Vein endothelial cell (primary cell): ENCODE measurements around the gene EVI2A. TPM values are rescaled to one million over a fixed set of nuclear protein-coding genes. Genes with fewer than 3 reads are reported as not detected.

Source experiments
- total RNA-seq: library from RNA; depleted of rRNA; stranded (reverse); fragments of >200 nt; gene quantifications from 2 replicates; pipeline ENCODE4 v1.2.3, GENCODE V29; 2012

Gene EVI2A
- total RNA-seq, result 0.19 and 0.33 TPM in 2 replicates

DNA sequence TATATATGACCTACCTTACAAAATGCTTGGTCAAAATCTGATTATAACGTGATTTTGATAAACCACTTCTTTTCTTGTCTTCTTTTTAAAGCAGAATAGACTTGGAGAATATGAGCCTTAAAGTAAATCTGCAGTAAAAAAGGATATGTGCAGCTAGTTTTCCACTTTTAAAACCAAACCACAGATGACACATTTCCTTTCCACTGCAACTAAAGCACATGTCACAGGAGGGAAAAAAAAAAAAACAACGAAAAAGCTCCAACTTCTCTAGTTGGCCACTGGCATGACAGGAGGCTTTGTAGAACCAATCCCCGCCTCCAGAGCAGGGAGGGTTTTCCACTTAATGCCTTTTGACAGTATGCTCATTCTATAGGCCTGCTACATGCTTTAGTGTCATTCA, at the start of gene EVI2A:
Gene EVI2A, minus strand, starts transcription at position 142 of the 400 bp plus-strand sequence. CDS start 2,609 bp downstream, outside the sequence.

DNA sequence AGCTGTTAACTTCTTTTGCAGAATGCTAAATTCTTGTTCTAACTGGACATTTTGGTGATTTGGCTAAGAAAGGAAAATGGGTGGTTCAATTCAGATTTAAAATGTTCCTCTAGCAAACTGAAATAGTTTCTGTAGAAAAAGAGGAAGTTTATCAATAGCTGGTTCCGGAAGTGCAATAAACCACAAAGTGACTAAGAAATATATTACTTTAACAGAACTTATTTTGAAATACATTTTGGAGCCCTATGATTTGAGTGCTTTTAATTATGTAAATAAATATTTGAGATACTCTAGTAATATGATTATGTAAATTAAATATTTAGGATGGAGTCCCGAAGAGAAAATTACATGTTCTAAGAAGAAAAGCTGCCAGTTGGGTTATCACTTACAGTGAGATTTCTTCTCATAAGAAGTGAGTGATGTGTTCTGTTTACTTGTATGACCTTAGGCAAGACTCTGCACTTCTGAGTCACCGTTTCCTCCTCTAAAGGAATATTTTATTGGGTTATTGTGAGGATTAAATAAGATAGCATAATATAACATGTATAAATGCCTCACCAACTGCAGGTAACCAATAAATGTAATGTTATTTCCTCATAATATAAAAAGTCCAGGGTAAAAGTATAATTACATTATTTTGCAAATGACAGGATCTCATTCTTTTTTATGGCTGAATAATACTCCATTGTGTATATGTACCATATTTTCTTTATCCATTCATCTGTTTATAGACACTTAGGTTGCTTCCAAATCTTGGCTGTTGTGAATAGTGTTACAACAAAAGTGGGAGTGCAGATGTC, 7.2 kb downstream of the EVI2A start, which contains the start of gene EVI2B:
Gene EVI2B, minus strand, starts transcription at position 73 of the 800 bp plus-strand sequence. CDS start 8,445 bp downstream, outside the sequence.

DNA sequence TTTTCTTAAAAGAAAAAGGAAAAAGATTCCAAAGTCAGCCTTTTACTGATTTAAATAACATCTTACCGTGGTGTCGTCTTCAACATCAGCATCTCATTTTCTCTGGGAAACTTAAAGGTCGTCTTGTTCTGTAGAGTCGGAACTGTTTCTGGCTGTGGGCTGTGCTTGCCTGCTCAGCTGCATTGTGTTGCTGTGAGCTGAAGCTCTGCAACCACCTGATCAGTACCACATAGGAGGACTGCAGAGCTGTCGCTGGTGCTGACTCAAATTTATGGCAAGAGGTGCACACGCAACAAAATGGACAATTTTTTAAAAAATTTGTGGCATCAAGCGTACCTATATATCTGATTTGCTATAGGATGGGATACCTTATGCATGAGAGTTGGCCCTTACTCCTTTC, 24.3 kb downstream of the EVI2A start, which contains the start of gene OMG:
Gene OMG, minus strand, starts transcription at position 150 of the 400 bp plus-strand sequence. CDS start 908 bp downstream, outside the sequence.

Other genes with a start within 250 kb of the EVI2A start
- 36.9 and 44.1 TPM in 2 replicates for gene NF1, start 226.6 kb downstream of the EVI2A start, total RNA-seq
- not detected in 2 replicates for gene OMG, start 24.4 kb downstream of the EVI2A start, total RNA-seq
- 0.98 and 1.2 TPM in 2 replicates for gene EVI2B, start 7.6 kb downstream of the EVI2A start, total RNA-seq
- not detected in 2 replicates for gene RAB11FIP4, start 70.1 kb upstream of the EVI2A start, total RNA-seq